ENCODE data around the gene TMEM240.

TMEM240 gene

GRCh38 chr1:1531947-1532346 is 8.5 kb downstream of the TMEM240 start:
- Histone ChIP-seq H3K27me3 (ENCODE audit: control insufficient read depth, insufficient read depth, low read length) (no peaks in the 10 kb centered on the region), H3K9me3 (ENCODE audit: control insufficient read depth, low read length) (no peaks in the 10 kb centered on the region), H3K4me3 (ENCODE audit: low read depth, low read length) (no peak overlapping the region), H3K27ac (no peak overlapping the region), H3K9ac (no peak overlapping the region), H3K4me1 (no peaks in the 10 kb centered on the region), H2AFZ (no peak overlapping the region), H3K36me3 (ENCODE audit: control insufficient read depth, insufficient read depth, low read length) (no peaks in the 10 kb centered on the region), H3K4me2 (ENCODE audit: low read length) (no peak overlapping the region), H3K79me2 (no peaks in the 10 kb centered on the region)
- TF ChIP-seq CTCF (IDR thresholded peaks at IDR 0.05) = no peak

- H3K4me3 ChIP-seq (ENCODE audit: low read depth, low read length) = no peak overlapping the region
- no peak overlapping the region for H3K9ac ChIP-seq
- H3K27ac ChIP-seq = no peak overlapping the region
- no peaks in the 10 kb centered on the region for H3K36me3 ChIP-seq (ENCODE audit: control insufficient read depth, insufficient read depth, low read length)
- H3K4me1 ChIP-seq = no peaks in the 10 kb centered on the region
- H3K79me2 ChIP-seq = no peaks in the 10 kb centered on the region
- no peaks in the 10 kb centered on the region for H3K27me3 ChIP-seq (ENCODE audit: control insufficient read depth, insufficient read depth, low read length)
- no peak for TF ChIP-seq CTCF (IDR thresholded peaks at IDR 0.05)
- no peaks in the 10 kb centered on the region for H3K9me3 ChIP-seq (ENCODE audit: control insufficient read depth, low read length)
- no peak overlapping the region for H3K4me2 ChIP-seq (ENCODE audit: low read length)
- no peak overlapping the region for H2AFZ ChIP-seq
Observed at GRCh38 chr1:1529936-1530335, 10.5 kb downstream of the TMEM240 start.

- Histone ChIP-seq H3K36me3 (ENCODE audit: control insufficient read depth, insufficient read depth, low read length) (no peaks in the 10 kb centered on the region), H3K9me3 (ENCODE audit: control insufficient read depth, low read length) (no peaks in the 10 kb centered on the region), H3K79me2 (no peaks in the 10 kb centered on the region), H2AFZ (no peak overlapping the region), H3K27ac (no peak overlapping the region), H3K9ac (no peak overlapping the region), H3K27me3 (ENCODE audit: control insufficient read depth, insufficient read depth, low read length) (no peaks in the 10 kb centered on the region), H3K4me2 (ENCODE audit: low read length) (no peak overlapping the region), H3K4me1 (no peaks in the 10 kb centered on the region), H3K4me3 (ENCODE audit: low read depth, low read length) (no peak overlapping the region)
- no peak for TF ChIP-seq CTCF (IDR thresholded peaks at IDR 0.05)
Observed at GRCh38 chr1:1529321-1529720, 11.1 kb downstream of the TMEM240 start.

GRCh38 chr1:1528301-1529267 is 11.8 kb downstream of the TMEM240 start:
- H3K27ac ChIP-seq = no peak overlapping the region

More at GRCh38 chr1:1528301-1529267, 11.8 kb downstream of the TMEM240 start:
- no peak overlapping the region for H3K4me3 ChIP-seq (ENCODE audit: low read depth, low read length)
- H3K79me2 ChIP-seq = no peaks in the 10 kb centered on the region
- no peak overlapping the region for H2AFZ ChIP-seq
- no peaks in the 10 kb centered on the region for H3K4me1 ChIP-seq
- H3K4me2 ChIP-seq (ENCODE audit: low read length) = no peak overlapping the region
- H3K27me3 ChIP-seq (ENCODE audit: control insufficient read depth, insufficient read depth, low read length) = no peaks in the 10 kb centered on the region
- H3K36me3 ChIP-seq (ENCODE audit: control insufficient read depth, insufficient read depth, low read length) = no peaks in the 10 kb centered on the region
- TF ChIP-seq CTCF (IDR thresholded peaks at IDR 0.05) = no peak
- no peaks in the 10 kb centered on the region for H3K9me3 ChIP-seq (ENCODE audit: control insufficient read depth, low read length)
- H3K9ac ChIP-seq = no peak overlapping the region

Data from parathyroid adenoma (tissue), 2 donors.